Trophoblast cell (in vitro differentiated cells and primary cell): ENCODE measurements around the gene CC2D2B.

ENCODE experiments used
- DNase-seq, 2 donors: peaks; one replicate each; pipeline ENCODE4 v3.0.0-alpha.2; 2016
- H2AFZ ChIP-seq: 2 replicates; pipeline ENCODE4 v1.6.1; 2013; ENCODE audit warnings: low read length, moderate library complexity, mild to moderate bottlenecking; ENCODE audit not compliant: insufficient read depth, poor library complexity
- H2AK5ac ChIP-seq: 2 replicates; pipeline ENCODE4 v1.6.1; 2013; ENCODE audit warnings: mild to moderate bottlenecking, low read length
- H2BK120ac ChIP-seq: 2 replicates; pipeline ENCODE4 v1.6.1; 2013; ENCODE audit warnings: low read length, mild to moderate bottlenecking, moderate library complexity; ENCODE audit not compliant: insufficient read depth, poor library complexity
- H2BK12ac ChIP-seq: 2 replicates; pipeline ENCODE4 v1.6.1; 2013; ENCODE audit warnings: mild to moderate bottlenecking, low read length, moderate library complexity
- H2BK5ac ChIP-seq: 2 replicates; pipeline ENCODE4 v1.6.1; 2013; ENCODE audit warnings: low read length, low read depth, moderate library complexity, mild to moderate bottlenecking; ENCODE audit not compliant: poor library complexity
- H3K14ac ChIP-seq: 2 replicates; pipeline ENCODE4 v1.6.1; 2013; ENCODE audit warnings: mild to moderate bottlenecking, low read length
- H3K18ac ChIP-seq: 2 replicates; pipeline ENCODE4 v1.6.1; 2013; ENCODE audit warnings: mild to moderate bottlenecking, low read length
- H3K23ac ChIP-seq: 2 replicates; pipeline ENCODE4 v1.6.1; 2013; ENCODE audit warnings: low read length
- H3K27ac ChIP-seq: 2 replicates; pipeline ENCODE4 v1.5.1; 2013; ENCODE audit warnings: low read depth, mild to moderate bottlenecking, inconsistent platforms, low read length, moderate library complexity
- H3K27me3 ChIP-seq: 2 replicates; pipeline ENCODE4 v1.6.1; 2013; ENCODE audit warnings: inconsistent platforms, mild to moderate bottlenecking, low read length, moderate library complexity; ENCODE audit not compliant: insufficient read depth
- H3K36me3 ChIP-seq, 2 experiments: 1 replicate in 1 of 2; 2 replicates in 1 of 2; pipeline ENCODE4 v1.6.1; 2013; ENCODE audit warnings: low read length in 2 of 2, mild to moderate bottlenecking in 2 of 2, moderate library complexity in 1 of 2; ENCODE audit not compliant: insufficient read depth in 2 of 2, control insufficient read depth in 1 of 2
- H3K4ac ChIP-seq: 2 replicates; pipeline ENCODE4 v1.6.1; 2013; ENCODE audit warnings: low read depth, mild to moderate bottlenecking, low read length, moderate library complexity
- H3K4me1 ChIP-seq, 2 experiments: 1 replicate in 1 of 2; 2 replicates in 1 of 2; pipeline ENCODE4 v1.6.1; 2013; ENCODE audit warnings: low read length in 2 of 2, mild to moderate bottlenecking in 2 of 2, moderate library complexity in 1 of 2; ENCODE audit not compliant: insufficient read depth in 2 of 2, control insufficient read depth in 1 of 2
- H3K4me2 ChIP-seq: 2 replicates; pipeline ENCODE4 v1.6.1; 2013; ENCODE audit warnings: inconsistent platforms, mild to moderate bottlenecking, low read length, moderate library complexity
- H3K4me3 ChIP-seq: 2 replicates; pipeline ENCODE4 v1.5.1; 2013; ENCODE audit warnings: mild to moderate bottlenecking, low read depth, low read length, inconsistent platforms
- H3K79me1 ChIP-seq: one replicate; pipeline ENCODE4 v1.6.1; 2013; ENCODE audit warnings: low read length
- H3K79me2 ChIP-seq: 2 replicates; pipeline ENCODE4 v1.6.1; 2013; ENCODE audit warnings: low read length, mild to moderate bottlenecking; ENCODE audit not compliant: control insufficient read depth, insufficient read depth, poor library complexity
- H3K9ac ChIP-seq: 2 replicates; pipeline ENCODE4 v1.6.1; 2013; ENCODE audit warnings: mild to moderate bottlenecking, low read length
- H3K9me3 ChIP-seq: 2 replicates; pipeline ENCODE4 v1.6.1; 2013; ENCODE audit warnings: low read depth, mild to moderate bottlenecking, control low read depth, inconsistent platforms, low read length; ENCODE audit not compliant: insufficient read depth
- H4K12ac ChIP-seq: 2 replicates; pipeline ENCODE4 v1.6.1; 2013; ENCODE audit warnings: low read depth, mild to moderate bottlenecking, low read length, moderate library complexity
- H4K8ac ChIP-seq: 2 replicates; pipeline ENCODE4 v1.6.1; 2013; ENCODE audit warnings: low read depth, mild to moderate bottlenecking, low read length, moderate library complexity
- H4K91ac ChIP-seq: one replicate; pipeline ENCODE4 v1.6.1; 2013; ENCODE audit warnings: low read depth, mild to moderate bottlenecking, low read length, moderate library complexity
- WGBS: extraction: QIAGEN DNeasy Blood & Tissue Kit; methylation state at CpG from one replicate; pipeline ENCODE4 v1.1.7; 2013; ENCODE audit warnings: missing lambda C conversion rate; ENCODE audit not compliant: insufficient read length, insufficient coverage; ENCODE audit errors: extremely low coverage; 5-methylcytosine and 5-hydroxymethylcytosine counted together

Gene CC2D2B

GRCh38 chr10:96073722-96074121, 165.9 kb downstream of the CC2D2B start:
- DNase-seq, result peak; percentile 84 to 97
- Histone ChIP-seq H3K4me2 (no peak overlapping the region), H3K79me2 (no peaks in the 10 kb centered on the region), H2AK5ac (no peak overlapping the region), H2AFZ (no peak overlapping the region), H3K18ac (no peak overlapping the region), H4K91ac (no peak overlapping the region), H3K9ac (no peak overlapping the region), H3K4me1 (peaks cover 0 to 2% of the 10 kb centered on the region in 2 experiments), H3K23ac (no peak overlapping the region), H2BK12ac (no peak overlapping the region), H3K4me3 (no peak overlapping the region), H2BK5ac (no peak overlapping the region), H3K79me1 (no peaks in the 10 kb centered on the region), H3K14ac (no peak overlapping the region), H3K36me3 (no peaks in the 10 kb centered on the region), H3K27me3 (no peaks in the 10 kb centered on the region), H3K9me3 (no peaks in the 10 kb centered on the region), H3K4ac (no peak overlapping the region), H2BK120ac (no peak overlapping the region), H4K12ac (no peak overlapping the region), H4K8ac (no peak overlapping the region), H3K27ac (no peak overlapping the region)
- no CpG with 5 or more reads among the region's 1 CpG for WGBS

DNA sequence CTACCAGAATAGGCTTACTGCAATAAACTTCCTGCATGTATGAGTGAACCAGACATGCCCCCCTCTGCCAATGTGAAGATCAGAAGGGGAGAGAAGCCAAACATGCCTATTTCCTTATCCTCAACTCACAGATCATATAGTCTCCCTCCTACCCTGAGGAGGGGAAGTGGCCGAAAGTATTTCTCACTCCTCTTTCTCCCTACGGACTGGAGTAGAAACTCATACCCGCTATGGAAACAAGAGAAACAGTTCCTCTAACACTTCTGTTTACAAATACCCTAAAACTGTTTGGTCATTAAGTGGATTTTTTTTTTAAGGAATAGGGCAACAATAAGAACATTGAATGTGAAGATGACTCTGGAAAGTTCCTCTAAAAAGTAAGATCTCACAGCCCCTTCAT, 167.0 kb downstream of the CC2D2B start:
- H3K27ac ChIP-seq, result no peak overlapping the region
- H3K79me2 ChIP-seq, result no peaks in the 10 kb centered on the region
- H3K9me3 ChIP-seq, result no peaks in the 10 kb centered on the region
- no peak overlapping the region for H3K18ac ChIP-seq
- no peak overlapping the region for H4K91ac ChIP-seq
- no CpG with 5 or more reads among the region's 3 CpGs for WGBS
- no peak overlapping the region for H2BK120ac ChIP-seq
- no peak overlapping the region for H3K4me2 ChIP-seq
- no peak overlapping the region for H3K23ac ChIP-seq
- peak in 1 of 2 donors; percentile 6 for DNase-seq
- H4K8ac ChIP-seq, result no peak overlapping the region
- no peak overlapping the region for H4K12ac ChIP-seq
- H3K27me3 ChIP-seq, result no peaks in the 10 kb centered on the region
- no peak overlapping the region for H2BK12ac ChIP-seq
- H2BK5ac ChIP-seq, result no peak overlapping the region
- no peak overlapping the region for H3K4me3 ChIP-seq
- H3K9ac ChIP-seq, result no peak overlapping the region
- H3K14ac ChIP-seq, result no peak overlapping the region
- no peaks in the 10 kb centered on the region for H3K79me1 ChIP-seq
- H3K36me3 ChIP-seq, result no peaks in the 10 kb centered on the region
- no peak overlapping the region for H2AK5ac ChIP-seq
- H2AFZ ChIP-seq, result no peak overlapping the region
- no peak overlapping the region for H3K4ac ChIP-seq
- peaks cover 0 to 2% of the 10 kb centered on the region in 2 experiments for H3K4me1 ChIP-seq

DNA sequence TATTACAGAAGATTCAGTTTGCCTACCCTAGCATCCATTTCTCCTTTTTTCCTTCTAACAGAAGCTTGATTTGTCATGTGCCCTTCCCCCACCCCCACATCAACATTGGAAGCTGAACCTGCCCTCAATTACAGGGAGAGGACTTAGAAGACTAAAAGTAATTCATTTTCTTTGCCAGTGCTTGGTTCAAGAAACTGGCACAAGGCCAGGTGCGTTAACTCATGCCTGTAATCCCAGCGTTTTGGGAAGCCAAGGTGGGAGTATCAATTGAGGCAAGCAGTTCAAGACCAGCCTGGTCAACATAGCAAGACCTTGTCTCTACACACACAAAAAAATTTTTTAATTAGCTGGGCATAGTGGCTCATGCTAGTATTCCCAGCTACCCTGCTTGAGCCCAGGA, 168.2 kb downstream of the CC2D2B start:
- H3K14ac ChIP-seq, result no peak overlapping the region
- no peak overlapping the region for H3K4ac ChIP-seq
- no peak for DNase-seq
- no CpG with 5 or more reads among the region's 2 CpGs for WGBS
- no peaks in the 10 kb centered on the region for H3K36me3 ChIP-seq
- H4K8ac ChIP-seq, result no peak overlapping the region
- H3K79me2 ChIP-seq, result no peaks in the 10 kb centered on the region
- H2AK5ac ChIP-seq, result no peak overlapping the region
- H3K23ac ChIP-seq, result no peak overlapping the region
- H4K12ac ChIP-seq, result no peak overlapping the region
- H2AFZ ChIP-seq, result no peak overlapping the region
- no peak overlapping the region for H3K9ac ChIP-seq
- H4K91ac ChIP-seq, result no peak overlapping the region
- H2BK120ac ChIP-seq, result no peak overlapping the region
- peaks cover 0 to 2% of the 10 kb centered on the region in 2 experiments for H3K4me1 ChIP-seq
- H3K4me2 ChIP-seq, result no peak overlapping the region
- H3K27ac ChIP-seq, result no peak overlapping the region
- H3K18ac ChIP-seq, result no peak overlapping the region
- no peaks in the 10 kb centered on the region for H3K27me3 ChIP-seq
- no peak overlapping the region for H2BK12ac ChIP-seq
- H3K79me1 ChIP-seq, result no peaks in the 10 kb centered on the region
- H3K9me3 ChIP-seq, result no peaks in the 10 kb centered on the region
- H3K4me3 ChIP-seq, result no peak overlapping the region
- no peak overlapping the region for H2BK5ac ChIP-seq

GRCh38 chr10:96077156-96077555, 169.4 kb downstream of the CC2D2B start:
- Histone ChIP-seq H4K91ac (no peak overlapping the region), H2AFZ (no peak overlapping the region), H4K8ac (no peak overlapping the region), H3K18ac (no peak overlapping the region), H3K27me3 (no peaks in the 10 kb centered on the region), H3K4me1 (peaks cover 0 to 2% of the 10 kb centered on the region in 2 experiments), H3K79me1 (no peaks in the 10 kb centered on the region), H3K9me3 (no peaks in the 10 kb centered on the region), H3K79me2 (no peaks in the 10 kb centered on the region), H3K23ac (no peak overlapping the region), H3K14ac (no peak overlapping the region), H3K36me3 (no peaks in the 10 kb centered on the region), H3K9ac (no peak overlapping the region), H2BK120ac (no peak overlapping the region), H2AK5ac (no peak overlapping the region), H2BK5ac (no peak overlapping the region), H2BK12ac (no peak overlapping the region), H3K4ac (no peak overlapping the region), H3K4me2 (no peak overlapping the region), H4K12ac (no peak overlapping the region), H3K27ac (no peak overlapping the region), H3K4me3 (no peak overlapping the region)
- no CpG with 5 or more reads among the region's 3 CpGs for WGBS
- no peak for DNase-seq
